HCT116 (cell line): ENCODE results near the gene ARPC5. TPM values are rescaled to one million over a fixed set of nuclear protein-coding genes. Genes with fewer than 3 reads are reported as not detected.

Experiments used
- ATAC-seq: fragments of 200-7000 bp; cut with Tn5 transposase; 2 replicates; pipeline ENCODE4 v1.9.1; 2020; ENCODE audit warnings: mild to moderate bottlenecking, moderate library complexity
- BruUV-seq: library from RNA; stranded (reverse); fragments of 400-500 nt; replicated peaks from 2 replicates; lab custom pipeline; 2021; lab: Mats Ljungman, UMichigan
- CTCF ChIA-PET: fragments of 300-600 bp; sonication (Branson Sonifier 250); formaldehyde crosslinking; loops from one replicate; lab custom pipeline; 2021; ENCODE audit warnings: antibody characterized with exemption; lab: Charles Lee
- POLR2A ChIA-PET: fragments of 300-600, 350-600 bp; sonication (Branson Sonifier 250); formaldehyde crosslinking; loops from one replicate; lab custom pipeline; 2021; ENCODE audit warnings: antibody characterized with exemption; lab: Charles Lee
- RAD21 ChIA-PET, 2 experiments: fragments of 300-600 bp; sonication (Branson Sonifier 250); formaldehyde crosslinking; loops; one replicate each; lab custom pipeline; 2023; ENCODE audit warnings: low total read pairs in 2 of 2; ENCODE audit not compliant: uncharacterized antibody in 2 of 2, unreplicated experiment in 2 of 2, low non-redundant PET in 1 of 2; lab: Charles Lee
- DNase-seq: peaks from one replicate; pipeline ENCODE4 v3.0.0-alpha.2; 2010; ENCODE audit warnings: low read depth, low spot score
- H2AFZ ChIP-seq: fragments of 200-600 bp; shearing (Covaris generic), sonication (generic); 2 replicates; pipeline ENCODE4 v1.6.1; 2017; ENCODE audit warnings: low read depth, mixed run types, mixed read lengths, antibody characterized with exemption, low read length; ENCODE audit not compliant: poor library complexity, severe bottlenecking
- H3K27ac ChIP-seq: 2 replicates; pipeline ENCODE4 v1.5.1; 2012; ENCODE audit warnings: low read depth, low read length
- H3K27me3 ChIP-seq: fragments of 200-600 bp; sonication (generic); 2 replicates; pipeline ENCODE4 v1.6.1; 2016; ENCODE audit warnings: mixed run types, low read length, mixed read lengths; ENCODE audit not compliant: insufficient read depth
- H3K36me3 ChIP-seq, 2 experiments: fragments of 200-500 bp in 1 of 2; fragments of 200-600 bp in 1 of 2; sonication (Bioruptor generic) in 1 of 2; sonication (generic) in 1 of 2; 2 replicates each; pipeline versions ENCODE4 v1.5.1 to v1.6.1; 2014 to 2016; ENCODE audit warnings: low read length in 2 of 2, inconsistent platforms in 1 of 2, mixed read lengths in 1 of 2, mixed run types in 1 of 2; ENCODE audit not compliant: insufficient read depth in 2 of 2, control insufficient read depth in 1 of 2
- H3K4me1 ChIP-seq, 2 experiments: fragments of 200-600 bp in 1 of 2; sonication (generic) in 1 of 2; 2 replicates each; pipeline versions ENCODE4 v1.5.1 to v1.6.1; 2012 to 2017; ENCODE audit warnings: low read length in 2 of 2, inconsistent platforms in 1 of 2, mild to moderate bottlenecking in 1 of 2, mixed read lengths in 1 of 2, mixed run types in 1 of 2, moderate library complexity in 1 of 2; ENCODE audit not compliant: insufficient read depth in 2 of 2, control insufficient read depth in 1 of 2
- H3K4me2 ChIP-seq: fragments of 200-600 bp; sonication (generic); 2 replicates; pipeline ENCODE4 v1.6.1; 2017; ENCODE audit warnings: mixed run types, low read length, mixed read lengths
- H3K4me3 ChIP-seq, 2 experiments: fragments of 200-600 bp in 1 of 2; sonication (generic) in 1 of 2; replicated peaks in 1 of 2; 2 replicates each; pipeline ENCODE4 v1.5.1; 2011 to 2016; ENCODE audit warnings: low read length in 2 of 2, control low read depth in 1 of 2, low read depth in 1 of 2, mild to moderate bottlenecking in 1 of 2, mixed read lengths in 1 of 2, mixed run types in 1 of 2
- H3K79me2 ChIP-seq: fragments of 200-600 bp; sonication (generic); 2 replicates; pipeline ENCODE4 v1.6.1; 2017; ENCODE audit warnings: mild to moderate bottlenecking, mixed run types, low read length, moderate library complexity, mixed read lengths; ENCODE audit not compliant: insufficient read depth
- H3K9ac ChIP-seq: fragments of 200-600 bp; sonication (generic); 2 replicates; pipeline ENCODE4 v1.6.1; 2016; ENCODE audit warnings: low read length, mixed read lengths
- H3K9me2 ChIP-seq: fragments of 200-600 bp; sonication (generic), shearing (Covaris generic); 2 replicates; pipeline ENCODE4 v1.6.1; 2017; ENCODE audit warnings: mixed run types, mild to moderate bottlenecking, moderate library complexity; ENCODE audit not compliant: insufficient read depth
- H3K9me3 ChIP-seq, 2 experiments: fragments of 200-500 bp in 1 of 2; fragments of 200-600 bp in 1 of 2; sonication (Bioruptor generic) in 1 of 2; sonication (generic) in 1 of 2; 2 replicates each; pipeline ENCODE4 v1.6.1; 2014 to 2017; ENCODE audit warnings: low read length in 2 of 2, mixed read lengths in 2 of 2, inconsistent platforms in 1 of 2, low read depth in 1 of 2, mild to moderate bottlenecking in 1 of 2, mixed run types in 1 of 2, moderate library complexity in 1 of 2; ENCODE audit not compliant: control insufficient read depth in 1 of 2, insufficient read depth in 1 of 2
- H4K20me1 ChIP-seq: fragments of 200-600 bp; sonication (generic), shearing (Covaris generic); 2 replicates; pipeline ENCODE4 v1.6.1; 2017; ENCODE audit warnings: mixed run types, mild to moderate bottlenecking, moderate library complexity; ENCODE audit not compliant: insufficient read depth
- ELF1 ChIP-seq: IDR thresholded peaks from 2 replicates; pipeline ENCODE4 v1.6.1; 2012; ENCODE audit warnings: low read depth, borderline replicate concordance
- EZH2 ChIP-seq: fragments of 200-600 bp; sonication (generic); IDR thresholded peaks from 2 replicates; pipeline ENCODE4 v1.6.1; 2017; ENCODE audit warnings: antibody characterized with exemption, mixed run types
- TCF7L2 ChIP-seq: IDR thresholded peaks from 2 replicates; pipeline ENCODE4 v1.7.0; 2011; ENCODE audit warnings: borderline replicate concordance, inconsistent platforms; ENCODE audit not compliant: insufficient read depth, insufficient read length; ENCODE audit errors: extremely low read depth
- intact Hi-C: fragments of 100-400 bp; cut with micrococcal nuclease; formaldehyde crosslinking; loops from 2 replicates; pipeline ENCODE4 v1.10.0; 2022
- total RNA-seq: library from RNA; stranded (reverse); gene quantifications from one replicate; pipeline ENCODE4 v1.2.1, GENCODE V29; 2021; ENCODE audit not compliant: unreplicated experiment

ARPC5 gene
- total RNA-seq, 1 experiment from 2014 or later, result 71.5 TPM

GRCh38 chr1:183586455-183586854, 49.1 kb downstream of the ARPC5 start:
- no peak overlapping the region for H3K4me3 ChIP-seq
- H3K79me2 ChIP-seq, result no peaks in the 10 kb centered on the region
- no peaks in the 10 kb centered on the region for H3K9me3 ChIP-seq
- H3K4me1 ChIP-seq, result peaks cover 0 to 7% of the 10 kb centered on the region in 2 experiments; a peak in 1 of 4 replicates
- no peak for ATAC-seq
- no peak overlapping the region for H3K27ac ChIP-seq
- H3K9me2 ChIP-seq, result peaks cover 3% of the 10 kb centered on the region; the same call in 1 of the 2 replicates
- ChIA-PET POLR2A (no interaction called here), RAD21 (no interaction called here)
- no TSS peak for BruUV-seq
- no peak for TF ChIP-seq ELF1
- TF ChIP-seq, all 23 proteins: peak for 0
- H3K9ac ChIP-seq, result no peak overlapping the region
- H4K20me1 ChIP-seq, result no peaks in the 10 kb centered on the region
- no peak overlapping the region for H3K4me2 ChIP-seq
- CTCF ChIA-PET, result no interaction called here
- DNase-seq, result no peak
- H3K27me3 ChIP-seq, result no peaks in the 10 kb centered on the region
- H3K36me3 ChIP-seq, result no peaks in the 10 kb centered on the region
- H2AFZ ChIP-seq, result no peak overlapping the region
- intact Hi-C loops, result no loop called here

DNA sequence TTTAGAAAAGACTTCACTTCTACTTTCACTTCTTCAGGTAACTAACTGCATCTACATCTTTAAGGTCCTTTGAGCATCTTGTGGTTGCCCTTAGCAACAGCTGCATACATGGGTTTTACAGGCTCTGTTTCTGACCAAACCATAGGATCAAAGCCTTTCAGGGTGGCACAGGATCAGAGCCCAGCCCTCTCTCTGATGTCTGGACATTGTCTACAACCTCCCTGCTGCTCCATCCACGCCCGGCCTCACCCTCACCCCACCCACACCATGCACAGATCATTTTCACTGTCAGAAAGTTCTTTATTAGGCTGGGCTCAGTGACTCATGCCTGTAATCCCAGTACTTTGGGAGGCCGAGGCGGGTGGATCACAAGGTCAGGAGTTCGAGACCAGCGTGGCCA, 50.5 kb downstream of the ARPC5 start:
- BruUV-seq, result no TSS peak
- H2AFZ ChIP-seq, result no peak overlapping the region
- no peak overlapping the region for H3K4me3 ChIP-seq
- intact Hi-C loops, result no loop called here
- peak; percentile 7 for DNase-seq
- H3K79me2 ChIP-seq, result no peaks in the 10 kb centered on the region
- POLR2A ChIA-PET, result no interaction called here
- TF ChIP-seq EZH2, result no peak
- TF ChIP-seq TCF7L2, result peak; percentile 38
- H4K20me1 ChIP-seq, result no peaks in the 10 kb centered on the region
- CTCF ChIA-PET, result no interaction called here
- no peak overlapping the region for H3K9ac ChIP-seq
- RAD21 ChIA-PET, result no interaction called here
- H3K27me3 ChIP-seq, result no peaks in the 10 kb centered on the region
- no peak overlapping the region for H3K4me2 ChIP-seq
- H3K9me3 ChIP-seq, result no peaks in the 10 kb centered on the region
- no peak overlapping the region for H3K27ac ChIP-seq
- no peaks in the 10 kb centered on the region for H3K36me3 ChIP-seq
- ATAC-seq, result peak; percentile 50
- H3K4me1 ChIP-seq, result peaks cover 0 to 12% of the 10 kb centered on the region in 2 experiments; a peak in 2 of 4 replicates
- peaks cover 3% of the 10 kb centered on the region; the same call in 1 of the 2 replicates for H3K9me2 ChIP-seq
